GM18861 (cell line): Measurements from ENCODE around the gene CAVIN4.

ENCODE experiments used
- ATAC-seq: cut with Tn5 transposase; IDR thresholded peaks from one replicate; pipeline ENCODE4 v1.9.1; 2021; ENCODE audit not compliant: unreplicated experiment

CAVIN4 gene, protein sequence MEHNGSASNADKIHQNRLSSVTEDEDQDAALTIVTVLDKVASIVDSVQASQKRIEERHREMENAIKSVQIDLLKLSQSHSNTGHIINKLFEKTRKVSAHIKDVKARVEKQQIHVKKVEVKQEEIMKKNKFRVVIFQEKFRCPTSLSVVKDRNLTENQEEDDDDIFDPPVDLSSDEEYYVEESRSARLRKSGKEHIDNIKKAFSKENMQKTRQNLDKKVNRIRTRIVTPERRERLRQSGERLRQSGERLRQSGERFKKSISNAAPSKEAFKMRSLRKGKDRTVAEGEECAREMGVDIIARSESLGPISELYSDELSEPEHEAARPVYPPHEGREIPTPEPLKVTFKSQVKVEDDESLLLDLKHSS

GRCh38 chr9:100577776-100578448 lies at the start of gene CAVIN4:
Gene CAVIN4 (plus strand): TSS chr9:100578079. CDS start chr9:100578144, 65 bp downstream.
- ATAC-seq, result no peak

- ATAC-seq, result no peak
Observed at GRCh38 chr9:100534401-100534800, 43.5 kb upstream of the CAVIN4 start.

GRCh38 chr9:100540327-100540726 lies 37.6 kb upstream of the CAVIN4 start:
- no peak for ATAC-seq

DNA sequence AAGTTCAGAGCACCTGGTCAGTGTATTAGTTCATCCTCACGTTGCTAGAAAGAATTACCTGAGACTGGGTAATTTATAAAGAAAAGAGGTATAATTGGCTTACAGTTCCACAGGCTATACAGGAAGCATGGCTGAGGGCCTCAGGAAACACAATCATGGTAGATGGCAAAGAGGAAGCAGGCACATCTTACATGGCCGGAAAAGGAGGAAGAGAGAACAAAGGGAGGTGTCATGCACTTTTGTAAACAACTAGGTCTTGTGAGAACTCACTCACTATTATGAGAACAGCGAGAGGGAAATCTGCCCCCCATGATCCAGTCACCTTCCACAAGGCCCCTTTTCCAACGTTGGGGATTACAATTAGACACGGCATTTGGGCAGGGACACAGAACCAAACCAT lies 28.8 kb upstream of the CAVIN4 start:
- no peak for ATAC-seq

DNA sequence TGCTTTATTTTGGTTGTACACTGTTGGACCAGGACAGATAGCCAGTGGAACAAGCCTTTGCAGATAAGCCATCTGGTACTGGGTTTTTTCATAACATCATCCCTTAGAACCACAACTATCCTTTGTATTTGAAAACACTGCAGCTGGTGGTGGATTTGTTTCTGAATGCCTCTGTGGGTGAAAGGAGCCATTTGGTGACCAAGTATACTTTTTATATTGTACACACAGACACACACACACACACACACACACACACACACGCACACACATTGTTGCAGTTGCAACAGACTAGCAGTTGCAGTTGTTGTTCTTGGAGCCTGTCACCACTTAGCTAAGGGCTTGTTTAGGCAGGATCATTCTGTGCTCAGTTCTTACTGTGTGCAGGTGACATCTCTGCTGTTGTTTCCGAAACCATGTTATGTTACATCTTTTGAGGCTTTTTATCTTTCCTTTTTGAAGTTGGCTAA lies 22.9 kb upstream of the CAVIN4 start:
- no peak for ATAC-seq

GRCh38 chr9:100555471-100555870 lies 22.4 kb upstream of the CAVIN4 start:
- no peak for ATAC-seq

- ATAC-seq, result no peak
Observed at GRCh38 chr9:100557053-100557452, 20.8 kb upstream of the CAVIN4 start.

DNA sequence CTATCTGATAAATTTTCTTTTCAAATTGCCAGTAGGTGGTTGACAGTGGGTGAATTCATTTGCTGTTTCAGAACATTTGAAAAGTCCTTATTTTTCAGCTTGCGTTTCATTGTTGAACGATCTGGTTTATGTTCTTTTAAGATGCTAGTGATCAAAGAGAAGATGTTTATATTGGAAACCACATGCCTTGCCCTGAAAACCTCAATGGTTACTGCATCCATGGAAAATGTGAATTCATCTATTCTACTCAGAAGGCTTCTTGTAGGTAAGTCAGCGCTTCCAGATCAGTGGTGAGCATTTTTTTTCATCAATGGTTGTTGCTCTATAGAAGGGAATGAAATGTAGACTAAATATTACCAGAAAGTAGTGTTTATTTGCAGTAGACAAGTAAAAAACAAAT lies 16.6 kb upstream of the CAVIN4 start:
- ATAC-seq, result no peak

- no peak for ATAC-seq
Observed at GRCh38 chr9:100567856-100568255, 10.0 kb upstream of the CAVIN4 start.

- ATAC-seq, result no peak
Observed at GRCh38 chr9:100573655-100574260, 4.1 kb upstream of the CAVIN4 start.

DNA sequence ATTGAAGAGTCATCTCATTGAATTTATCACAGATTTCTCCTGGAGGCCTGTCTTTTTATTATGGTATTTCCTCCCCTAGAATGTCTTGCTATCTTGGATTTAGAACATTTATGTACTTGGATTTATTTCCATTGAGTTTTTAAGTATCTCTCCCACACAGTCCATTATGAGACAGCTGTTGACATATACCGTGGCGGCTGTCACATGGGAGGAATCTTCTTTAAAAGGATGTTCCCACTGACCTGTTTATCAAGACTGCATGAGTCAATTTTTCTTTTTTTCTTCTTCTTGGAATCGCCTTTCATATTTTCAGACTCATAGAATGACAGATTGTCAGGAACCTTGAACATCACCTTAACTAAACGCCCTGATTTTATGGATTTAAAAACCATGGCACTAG lies 2.9 kb upstream of the CAVIN4 start:
- ATAC-seq, result no peak

DNA sequence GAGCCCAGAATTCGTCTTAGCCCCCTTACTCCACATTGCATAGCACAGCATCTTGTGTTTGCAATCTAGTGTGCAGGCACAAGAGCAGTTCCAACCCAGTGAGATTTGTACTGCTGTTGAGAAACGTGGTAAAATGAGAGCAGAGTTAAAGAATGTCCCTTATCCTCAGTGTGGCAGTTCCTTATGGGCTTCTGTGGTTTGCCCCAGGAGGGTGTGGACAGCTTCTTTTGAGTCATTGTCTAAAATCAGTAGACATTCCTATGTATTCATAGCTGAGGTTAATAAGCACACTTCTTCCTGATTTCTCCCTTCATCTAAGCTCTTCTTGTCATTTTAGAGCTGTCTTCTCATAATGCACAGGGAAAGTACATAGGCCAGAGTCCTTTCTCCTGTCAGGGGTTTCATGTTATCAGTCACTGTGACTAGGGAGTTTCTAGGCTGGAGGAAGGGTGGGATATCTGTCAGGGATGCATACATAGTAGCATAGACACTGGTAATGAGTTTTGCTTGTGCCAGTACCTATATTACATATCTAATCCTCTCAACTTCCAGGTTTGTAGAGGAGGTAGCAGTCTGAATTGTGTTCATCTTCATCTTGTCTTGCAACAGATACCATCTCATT lies 2.0 kb upstream of the CAVIN4 start:
- no peak for ATAC-seq

DNA sequence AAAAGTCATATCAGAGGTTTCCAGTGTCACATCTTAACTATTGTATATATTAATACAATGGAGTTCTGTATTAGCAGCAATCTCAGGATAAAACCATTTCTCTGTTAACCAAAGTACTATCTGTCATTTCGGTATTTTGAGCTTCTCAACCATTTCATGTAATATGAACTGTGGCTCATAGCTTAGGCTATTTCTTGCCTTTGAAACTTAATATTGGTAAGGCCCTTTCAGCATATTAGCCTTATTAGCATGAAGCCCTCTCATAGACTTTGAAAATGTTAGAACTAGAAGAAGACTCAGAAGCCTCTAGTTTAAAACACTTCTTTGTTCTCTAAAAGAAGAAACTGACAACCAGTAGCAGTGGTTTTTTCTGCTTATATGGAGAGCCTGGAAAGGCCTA lies 731 bp downstream of the CAVIN4 start:
- no peak for ATAC-seq

- ATAC-seq, result no peak
Observed at GRCh38 chr9:100579665-100580064, 1.8 kb downstream of the CAVIN4 start.

- no peak for ATAC-seq
Observed at GRCh38 chr9:100580257-100580656, 2.4 kb downstream of the CAVIN4 start.

GRCh38 chr9:100581081-100581480 lies 3.2 kb downstream of the CAVIN4 start:
- ATAC-seq, result no peak

DNA sequence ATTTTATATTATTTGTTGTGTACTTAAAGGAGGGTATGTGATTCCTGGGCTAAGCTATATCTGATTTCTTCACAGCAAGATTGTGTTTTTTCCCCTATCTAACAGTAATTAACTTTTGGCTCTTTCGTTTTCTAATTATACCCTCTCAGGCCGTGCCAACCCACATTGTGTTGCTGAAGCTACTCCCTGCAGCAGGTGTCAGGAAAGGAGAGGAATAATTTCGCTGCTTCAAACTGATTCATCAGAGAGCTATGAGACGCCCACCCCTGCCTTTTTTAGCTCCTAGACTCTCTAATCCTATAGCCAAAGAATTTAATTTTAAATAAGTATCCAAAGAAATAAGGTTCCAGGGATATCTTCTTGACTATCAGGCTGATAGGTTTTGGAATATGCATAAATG lies 3.8 kb downstream of the CAVIN4 start:
- no peak for ATAC-seq

- ATAC-seq, result no peak
Observed at GRCh38 chr9:100583014-100583802, 5.3 kb downstream of the CAVIN4 start.

- no peak for ATAC-seq
Observed at GRCh38 chr9:100584951-100585350, 7.1 kb downstream of the CAVIN4 start.

GRCh38 chr9:100586093-100586492 lies 8.2 kb downstream of the CAVIN4 start:
- ATAC-seq, result no peak

GRCh38 chr9:100587375-100587774 lies 9.5 kb downstream of the CAVIN4 start:
- no peak for ATAC-seq
